Measurements from ENCODE around the gene GZMB.

The GZMB gene

DNA sequence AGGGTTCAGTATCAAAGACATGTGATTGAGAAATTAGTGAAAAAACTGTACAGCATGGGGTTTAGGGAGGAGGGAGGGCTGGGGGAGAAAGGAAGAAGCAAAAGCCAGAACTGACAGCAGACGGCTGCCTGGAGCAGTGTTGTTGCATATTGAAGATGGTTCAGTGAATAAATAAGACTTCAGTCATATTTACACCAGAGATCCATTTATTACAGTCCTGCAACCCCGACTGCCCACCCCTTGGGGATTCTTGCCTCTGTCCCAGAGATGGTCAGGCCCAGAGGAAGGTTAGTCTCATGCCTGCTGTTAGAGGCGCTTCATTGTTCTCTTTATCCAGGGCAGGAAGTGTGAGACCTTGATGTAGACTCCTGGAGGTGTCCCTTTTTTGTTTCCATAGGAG lies 27.7 kb downstream of the GZMB start:
- H3K27me3 ChIP-seq (ENCODE audit: insufficient read depth, low read length, poor library complexity) = no peaks in the 10 kb centered on the region
- ATAC-seq (ENCODE audit: insufficient read depth, low read depth) (no peak), DNase-seq (no peak)
- no peaks in the 10 kb centered on the region for H3K9me3 ChIP-seq (ENCODE audit: insufficient read depth, low read length, severe bottlenecking)
- H3K36me3 ChIP-seq (ENCODE audit: insufficient read depth, low read length) = no peaks in the 10 kb centered on the region
- no peak overlapping the region for H3K4me2 ChIP-seq (ENCODE audit: insufficient read depth, low read length)
- H3K4me1 ChIP-seq (ENCODE audit: insufficient read depth, low read length) = no peaks in the 10 kb centered on the region
- H3K9ac ChIP-seq (ENCODE audit: low read depth, low read length) = no peak overlapping the region
- no peak overlapping the region for H3K4me3 ChIP-seq (ENCODE audit: low read depth in 1 of 2, low read length in 2 of 2)
- no peaks in the 10 kb centered on the region for H4K20me1 ChIP-seq (ENCODE audit: insufficient read depth, low read length)
- H3K79me2 ChIP-seq (ENCODE audit: insufficient read depth, low read length) = no peaks in the 10 kb centered on the region
- H2AFZ ChIP-seq (ENCODE audit: low read depth, low read length) = no peak overlapping the region
- H3K27ac ChIP-seq (ENCODE audit: low read length) = no peak overlapping the region
- no peak for TF ChIP-seq EZH2 (IDR thresholded peaks at IDR 0.05; ENCODE audit: borderline replicate concordance, low read depth, low read length, severe bottlenecking)
- TF ChIP-seq, protein P1, sequence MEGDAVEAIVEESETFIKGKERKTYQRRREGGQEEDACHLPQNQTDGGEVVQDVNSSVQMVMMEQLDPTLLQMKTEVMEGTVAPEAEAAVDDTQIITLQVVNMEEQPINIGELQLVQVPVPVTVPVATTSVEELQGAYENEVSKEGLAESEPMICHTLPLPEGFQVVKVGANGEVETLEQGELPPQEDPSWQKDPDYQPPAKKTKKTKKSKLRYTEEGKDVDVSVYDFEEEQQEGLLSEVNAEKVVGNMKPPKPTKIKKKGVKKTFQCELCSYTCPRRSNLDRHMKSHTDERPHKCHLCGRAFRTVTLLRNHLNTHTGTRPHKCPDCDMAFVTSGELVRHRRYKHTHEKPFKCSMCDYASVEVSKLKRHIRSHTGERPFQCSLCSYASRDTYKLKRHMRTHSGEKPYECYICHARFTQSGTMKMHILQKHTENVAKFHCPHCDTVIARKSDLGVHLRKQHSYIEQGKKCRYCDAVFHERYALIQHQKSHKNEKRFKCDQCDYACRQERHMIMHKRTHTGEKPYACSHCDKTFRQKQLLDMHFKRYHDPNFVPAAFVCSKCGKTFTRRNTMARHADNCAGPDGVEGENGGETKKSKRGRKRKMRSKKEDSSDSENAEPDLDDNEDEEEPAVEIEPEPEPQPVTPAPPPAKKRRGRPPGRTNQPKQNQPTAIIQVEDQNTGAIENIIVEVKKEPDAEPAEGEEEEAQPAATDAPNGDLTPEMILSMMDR (IDR thresholded peaks at IDR 0.05; ENCODE audit: borderline replicate concordance, extremely low read depth, low read length, poor library complexity, severe bottlenecking) = no peak

GRCh38 chr14:24605435-24606190 lies 28.4 kb downstream of the GZMB start:
- ATAC-seq (ENCODE audit: insufficient read depth, low read depth) = peak; percentile 90

DNA sequence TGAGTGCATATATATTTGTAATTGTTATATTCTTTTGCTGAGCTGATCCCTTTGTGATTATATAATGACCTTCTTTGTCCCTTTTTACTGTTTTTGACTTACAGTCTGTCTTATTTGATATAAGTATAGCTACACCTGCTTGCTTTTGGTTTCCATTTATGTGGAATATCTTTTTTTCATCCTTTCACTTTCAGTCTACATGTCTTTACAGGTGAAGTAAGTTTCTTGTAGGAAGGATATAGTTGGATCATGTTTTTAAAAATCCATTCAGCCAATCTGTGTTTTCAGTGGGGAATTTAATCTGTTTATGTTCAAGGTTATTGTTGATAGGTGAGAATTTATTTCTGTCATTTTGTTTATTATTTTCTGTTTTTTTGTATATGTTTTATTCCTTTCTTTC lies 36.6 kb downstream of the GZMB start:
- Histone ChIP-seq H2AFZ (ENCODE audit: low read depth, low read length) (no peak overlapping the region), H3K79me2 (ENCODE audit: insufficient read depth, low read length) (no peaks in the 10 kb centered on the region), H4K20me1 (ENCODE audit: insufficient read depth, low read length) (no peaks in the 10 kb centered on the region), H3K9me3 (ENCODE audit: insufficient read depth, low read length, severe bottlenecking) (peaks cover 3% of the 10 kb centered on the region), H3K9ac (ENCODE audit: low read depth, low read length) (no peak overlapping the region), H3K27ac (ENCODE audit: low read length) (no peak overlapping the region), H3K36me3 (ENCODE audit: insufficient read depth, low read length) (no peaks in the 10 kb centered on the region), H3K4me3 (ENCODE audit: low read depth in 1 of 2, low read length in 2 of 2) (no peak overlapping the region), H3K4me1 (ENCODE audit: insufficient read depth, low read length) (no peaks in the 10 kb centered on the region), H3K27me3 (ENCODE audit: insufficient read depth, low read length, poor library complexity) (no peaks in the 10 kb centered on the region), H3K4me2 (ENCODE audit: insufficient read depth, low read length) (no peak overlapping the region)
- ATAC-seq (ENCODE audit: insufficient read depth, low read depth) = no peak
- TF ChIP-seq EZH2 (IDR thresholded peaks at IDR 0.05; ENCODE audit: borderline replicate concordance, low read depth, low read length, severe bottlenecking) = no peak
- TF ChIP-seq, protein P1 (IDR thresholded peaks at IDR 0.05; ENCODE audit: borderline replicate concordance, extremely low read depth, low read length, poor library complexity, severe bottlenecking) = no peak
- no peak for DNase-seq

More at GRCh38 chr14:24605435-24606190, 28.4 kb downstream of the GZMB start:
- TF ChIP-seq, protein P1 (IDR thresholded peaks at IDR 0.05; ENCODE audit: borderline replicate concordance, extremely low read depth, low read length, poor library complexity, severe bottlenecking) = peak; percentile 85
- TF ChIP-seq EZH2 (IDR thresholded peaks at IDR 0.05; ENCODE audit: borderline replicate concordance, low read depth, low read length, severe bottlenecking) = no peak
- no peaks in the 10 kb centered on the region for H4K20me1 ChIP-seq (ENCODE audit: insufficient read depth, low read length)
- no peaks in the 10 kb centered on the region for H3K79me2 ChIP-seq (ENCODE audit: insufficient read depth, low read length)
- H3K4me1 ChIP-seq (ENCODE audit: insufficient read depth, low read length) = no peaks in the 10 kb centered on the region
- H2AFZ ChIP-seq (ENCODE audit: low read depth, low read length) = no peak overlapping the region
- H3K27me3 ChIP-seq (ENCODE audit: insufficient read depth, low read length, poor library complexity) = no peaks in the 10 kb centered on the region
- no peak overlapping the region for H3K9ac ChIP-seq (ENCODE audit: low read depth, low read length)
- no peaks in the 10 kb centered on the region for H3K36me3 ChIP-seq (ENCODE audit: insufficient read depth, low read length)
- no peak overlapping the region for H3K27ac ChIP-seq (ENCODE audit: low read length)
- DNase-seq = peak; percentile 57
- H3K9me3 ChIP-seq (ENCODE audit: insufficient read depth, low read length, severe bottlenecking) = no peaks in the 10 kb centered on the region
- no peak overlapping the region for H3K4me3 ChIP-seq (ENCODE audit: low read depth in 1 of 2, low read length in 2 of 2)
- H3K4me2 ChIP-seq (ENCODE audit: insufficient read depth, low read length) = no peak overlapping the region
